ENCODE results near the gene ADAMTS2.

ADAMTS2 gene

DNA sequence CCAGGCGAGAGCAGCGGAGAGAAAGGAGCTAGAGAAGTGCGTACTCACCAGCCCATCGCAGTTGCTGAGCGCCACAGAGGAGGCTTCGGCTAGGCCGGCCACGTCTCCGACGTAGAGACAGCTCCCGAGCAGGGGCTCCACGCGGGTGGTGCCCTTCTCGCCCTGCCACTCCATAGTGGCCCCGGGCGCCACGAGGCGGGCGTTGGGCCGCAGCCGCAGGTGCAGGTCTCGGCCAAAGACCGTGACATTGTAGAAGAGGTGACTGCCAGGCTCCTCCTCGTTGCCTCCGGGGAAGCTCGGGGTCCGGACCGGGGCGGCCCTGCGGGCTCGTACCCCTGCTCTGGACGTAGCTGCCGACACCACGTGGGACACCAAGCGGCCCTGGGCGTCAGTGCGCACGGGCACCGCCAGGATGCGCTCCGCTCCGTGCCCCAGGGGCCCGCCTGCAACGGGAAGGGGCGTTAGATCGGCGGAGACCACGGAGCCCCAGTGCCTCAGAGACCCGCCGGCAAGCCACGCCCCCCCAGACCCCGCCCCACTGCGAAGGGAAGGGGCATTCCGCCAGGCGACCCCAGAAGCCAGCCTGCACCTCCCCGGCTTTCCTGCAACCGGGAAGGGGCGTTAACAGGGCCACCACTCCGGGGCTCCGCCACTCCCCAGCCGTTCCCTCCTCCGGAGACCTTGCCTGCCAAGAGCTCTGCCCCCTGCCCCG lies 1.4 kb downstream of the ADAMTS2 start:
- no peak for DNase-seq (ENCODE audit: low read depth)

DNA sequence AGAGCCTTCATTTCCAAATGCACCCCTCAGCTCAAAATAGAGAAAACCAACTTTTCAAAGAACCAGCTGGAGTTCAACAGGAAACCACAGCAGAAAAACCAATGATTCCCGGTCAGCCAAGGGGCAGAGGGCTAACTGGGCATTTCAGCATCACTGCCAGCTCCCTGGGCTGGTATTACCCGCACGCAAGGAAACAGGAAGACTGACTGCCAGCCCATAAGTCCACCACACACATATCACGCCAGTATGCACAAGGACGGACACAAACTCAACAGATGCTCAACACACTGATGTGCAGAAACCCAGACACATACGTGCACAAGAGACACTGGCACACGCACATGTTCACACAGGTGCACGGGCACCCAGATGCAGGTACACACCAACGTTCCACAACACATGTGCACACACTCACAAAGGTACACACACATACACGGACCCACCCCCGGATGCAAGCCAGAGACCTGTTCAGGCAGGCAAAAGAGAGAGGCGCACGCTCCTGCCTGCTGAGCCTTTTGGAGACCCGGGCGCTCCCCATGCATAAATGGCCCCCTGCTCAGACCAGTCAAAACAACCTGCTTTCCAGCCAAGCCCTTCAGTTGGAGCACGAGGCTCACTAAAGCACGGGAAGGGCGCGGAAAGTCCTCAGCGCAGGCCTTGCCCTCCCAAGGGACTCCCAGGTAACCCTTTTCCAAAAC lies 2.1 kb downstream of the ADAMTS2 start:
- no peak for DNase-seq (ENCODE audit: low read depth)

- no peak for DNase-seq (ENCODE audit: low read depth)
Observed at GRCh38 chr5:179342577-179342976, 2.7 kb downstream of the ADAMTS2 start.

- no peak for DNase-seq (ENCODE audit: low read depth)
Observed at GRCh38 chr5:179340465-179340864, 4.8 kb downstream of the ADAMTS2 start.

- no peak for DNase-seq (ENCODE audit: low read depth)
Observed at GRCh38 chr5:179339996-179340395, 5.3 kb downstream of the ADAMTS2 start.

DNA sequence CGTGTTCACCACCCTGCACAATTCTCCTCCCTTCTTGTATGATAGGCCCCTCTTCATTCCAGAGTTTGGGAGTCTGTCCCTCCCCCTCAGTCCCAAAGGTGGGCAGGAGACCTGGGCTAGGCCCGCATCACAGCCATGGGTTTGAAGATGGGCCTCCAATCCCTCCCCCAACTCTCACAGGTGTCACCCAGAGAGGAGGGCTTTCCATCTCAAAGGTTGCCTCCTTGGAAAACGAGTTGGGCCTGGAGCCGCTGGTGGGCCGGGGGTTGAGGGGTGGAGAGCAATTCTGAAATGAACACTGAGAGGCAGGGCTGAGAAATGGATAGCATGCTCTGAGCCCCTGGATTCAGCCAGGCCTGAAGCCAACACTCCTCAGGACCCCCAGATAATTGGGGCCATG lies 6.2 kb downstream of the ADAMTS2 start:
- no peak for DNase-seq (ENCODE audit: low read depth)

DNA sequence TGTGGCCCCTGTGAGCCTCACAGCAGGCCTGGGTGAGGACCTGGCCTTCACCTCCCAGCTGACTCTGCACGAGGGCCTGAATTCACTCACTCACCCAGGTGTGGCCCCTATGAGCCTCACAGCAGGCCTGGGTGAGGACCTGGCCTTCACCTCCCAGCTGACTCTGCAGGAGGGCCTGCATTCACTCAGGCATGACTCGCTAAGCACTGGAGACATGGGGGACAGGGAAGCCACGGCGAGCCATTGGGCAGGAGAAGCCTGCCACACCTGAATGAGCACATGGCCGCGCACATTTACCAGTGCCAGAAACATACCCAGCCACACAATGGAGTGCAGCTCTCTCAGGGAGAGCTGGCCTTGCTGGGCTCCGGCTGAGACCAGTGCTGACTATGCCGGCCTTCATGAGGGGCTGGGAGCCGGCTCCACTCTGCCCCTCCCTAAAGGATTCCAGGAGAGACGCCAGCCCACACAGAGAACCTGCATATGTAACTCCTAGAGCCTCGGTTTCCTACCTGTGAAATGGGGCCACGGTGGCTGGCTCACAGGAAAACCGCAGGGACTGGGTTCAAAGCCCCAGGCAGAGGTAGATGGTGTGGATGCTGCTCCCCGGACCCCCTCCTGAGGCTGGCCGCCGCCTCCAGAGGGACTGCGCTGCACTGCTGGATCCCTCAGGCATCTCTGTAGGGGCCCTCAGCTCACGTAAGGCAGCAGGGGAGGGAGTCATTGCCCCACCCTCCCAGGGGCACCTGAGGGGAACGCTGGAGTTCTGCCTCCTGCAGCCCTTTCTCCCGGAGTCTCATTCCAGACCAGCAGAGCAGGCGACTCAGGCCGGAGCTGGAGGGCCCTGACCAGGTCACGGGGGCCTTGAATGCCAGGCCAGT lies 7.2 kb downstream of the ADAMTS2 start:
- DNase-seq (ENCODE audit: low read depth), result no peak

GRCh38 chr5:179336871-179337795 lies 8.1 kb downstream of the ADAMTS2 start:
- DNase-seq (ENCODE audit: low read depth), result no peak

DNA sequence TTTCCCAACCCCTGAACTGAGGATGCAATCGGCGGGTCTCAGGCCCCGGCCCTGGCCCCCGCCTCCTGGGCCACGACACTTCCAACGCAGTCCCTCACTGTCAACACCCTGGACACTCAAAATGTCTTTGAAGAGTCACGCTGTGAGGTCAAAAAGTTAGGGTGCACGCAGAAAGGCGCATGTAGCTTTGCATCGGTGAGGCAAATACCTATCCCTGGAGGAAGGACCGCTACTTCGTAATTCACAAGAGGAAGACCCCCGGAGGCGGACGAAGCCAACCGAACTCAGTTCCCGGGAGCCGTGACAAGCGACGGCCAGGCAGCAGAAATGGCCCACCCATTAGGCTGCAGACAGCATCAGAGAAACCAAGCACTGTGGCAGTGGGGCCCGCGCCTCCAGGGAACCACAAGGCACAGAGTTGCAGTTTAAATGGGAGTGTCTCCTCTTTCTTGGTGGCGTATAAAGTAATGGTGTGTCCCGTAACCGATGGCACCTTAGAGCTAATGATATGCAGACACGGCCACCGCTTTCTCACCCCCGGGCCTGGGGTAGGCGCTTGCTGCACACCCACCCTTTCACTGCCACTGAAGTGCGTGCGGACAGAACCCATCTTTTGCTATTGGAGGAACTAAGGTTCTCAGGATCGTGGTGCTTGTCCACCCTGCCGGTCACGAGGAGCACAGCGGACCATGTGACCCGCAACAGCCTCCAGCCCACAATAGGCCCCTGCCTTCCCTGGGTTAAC lies 9.0 kb downstream of the ADAMTS2 start:
- DNase-seq (ENCODE audit: low read depth), result no peak

DNA sequence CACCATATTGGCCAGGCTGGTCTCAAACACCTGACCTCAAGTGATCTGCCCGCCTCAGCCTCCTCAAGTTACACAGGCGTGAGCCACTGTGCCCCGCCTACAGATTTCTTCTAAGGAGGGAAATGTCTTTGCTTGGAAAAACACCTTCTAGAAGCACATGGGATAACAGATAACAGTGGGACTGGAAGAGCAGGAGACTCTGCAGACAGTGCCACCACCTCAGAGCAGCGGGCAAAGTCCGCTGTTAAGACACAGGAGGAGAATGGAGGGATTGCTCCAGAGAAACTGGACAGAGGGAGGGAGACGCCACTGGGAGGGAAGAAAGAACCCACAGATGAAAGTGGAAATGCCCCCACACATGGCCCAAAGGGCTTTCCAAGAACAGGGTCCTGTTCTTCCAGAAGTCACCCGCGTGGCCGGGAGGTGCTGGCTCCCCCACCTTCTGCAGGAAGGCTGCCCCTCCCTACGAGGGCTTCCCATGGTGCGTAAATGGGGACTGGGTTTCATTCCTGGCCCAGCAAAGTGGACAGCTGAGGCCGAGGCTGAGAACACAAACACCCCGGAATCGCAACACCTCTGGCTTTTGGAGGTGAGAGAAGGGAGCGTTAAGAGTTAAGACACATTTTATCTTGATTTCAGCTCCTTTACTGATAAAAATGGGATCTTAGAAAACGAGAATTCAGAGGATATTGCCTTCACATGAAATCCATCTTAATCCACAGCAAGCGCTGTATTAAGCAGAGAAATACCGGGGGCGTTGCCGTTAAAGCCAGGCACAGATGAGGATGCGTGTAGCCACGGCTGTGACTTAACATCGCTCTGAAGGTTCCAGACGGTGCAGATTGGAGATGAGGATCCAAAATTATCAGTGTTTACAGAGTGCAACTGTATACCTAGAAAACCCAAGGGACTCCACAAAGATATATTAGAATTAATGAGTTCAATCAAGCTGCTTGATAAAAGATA lies 11.2 kb downstream of the ADAMTS2 start:
- DNase-seq (ENCODE audit: low read depth), result no peak

- DNase-seq (ENCODE audit: low read depth), result no peak
Observed at GRCh38 chr5:179332741-179333290, 12.4 kb downstream of the ADAMTS2 start.

DNA sequence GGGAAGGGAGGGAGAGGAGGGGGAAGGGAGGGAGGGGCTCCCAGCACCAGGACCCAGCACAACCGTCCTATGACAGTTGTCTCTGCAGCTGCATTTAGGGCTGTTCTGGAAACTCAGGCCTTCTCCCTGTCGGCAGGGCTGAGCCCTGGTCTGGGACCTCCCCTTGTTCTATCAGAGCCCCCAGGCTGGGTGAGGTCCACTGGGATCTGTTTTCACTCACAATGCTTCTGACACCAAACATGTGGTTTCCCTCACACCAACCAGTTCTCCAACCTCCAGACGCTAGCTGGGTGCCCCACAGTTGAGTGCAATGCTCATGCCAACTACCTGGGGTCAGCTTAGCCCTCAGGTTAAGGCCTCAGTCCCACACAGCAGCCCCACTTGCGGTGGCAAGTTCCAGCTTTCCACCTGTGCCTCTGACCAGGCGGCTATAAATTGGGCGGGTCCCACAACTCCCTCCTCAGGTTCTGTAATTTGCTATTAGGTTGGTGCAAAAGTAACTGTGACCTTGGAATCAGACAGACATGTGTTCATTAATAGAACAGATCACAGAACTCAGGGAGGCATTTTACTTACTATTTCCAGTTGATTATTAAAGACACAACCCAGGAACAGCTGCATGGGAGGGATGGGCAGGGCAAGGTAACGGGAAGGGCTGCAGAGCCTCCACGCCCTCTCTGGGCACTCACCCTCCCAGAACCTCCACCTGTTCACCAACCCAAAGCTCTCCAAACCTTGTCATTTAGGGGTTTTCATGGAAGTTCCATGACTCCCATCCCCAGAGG lies 13.5 kb downstream of the ADAMTS2 start:
- no peak for DNase-seq (ENCODE audit: low read depth)

DNA sequence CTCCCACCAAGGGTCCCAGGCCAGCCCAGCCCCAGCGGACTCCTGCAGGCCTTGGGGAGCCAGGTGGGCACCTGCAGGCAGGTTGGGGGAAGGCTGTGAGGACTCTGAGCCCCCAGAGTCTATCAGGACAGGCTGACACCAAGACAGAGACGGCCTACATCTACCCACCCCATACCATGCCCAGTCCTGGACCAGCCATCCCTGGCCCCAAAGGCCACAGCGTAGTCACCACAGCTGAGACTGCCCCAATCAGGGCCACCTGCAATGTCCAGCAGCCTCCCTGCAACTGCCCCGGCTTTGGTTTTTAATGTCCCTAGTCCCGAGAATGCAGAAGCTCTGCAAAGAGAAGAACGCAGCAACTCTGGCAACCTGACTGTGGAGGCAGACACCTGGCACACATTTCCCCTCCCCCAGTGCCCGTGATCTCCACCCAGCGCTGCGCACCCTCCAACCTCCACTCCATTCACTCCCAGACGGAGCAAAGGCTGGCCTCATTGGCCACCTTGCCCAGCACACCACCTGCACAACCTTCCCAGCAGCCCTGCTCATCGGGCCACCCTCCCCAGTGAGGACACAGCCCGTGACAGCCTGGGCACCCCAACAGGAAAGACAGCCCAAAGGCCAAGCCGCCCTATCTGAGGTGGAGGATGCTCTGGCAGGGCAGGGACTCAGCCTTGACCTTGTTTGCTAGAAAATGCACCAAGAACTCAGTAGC lies 14.9 kb downstream of the ADAMTS2 start:
- DNase-seq (ENCODE audit: low read depth), result no peak

DNA sequence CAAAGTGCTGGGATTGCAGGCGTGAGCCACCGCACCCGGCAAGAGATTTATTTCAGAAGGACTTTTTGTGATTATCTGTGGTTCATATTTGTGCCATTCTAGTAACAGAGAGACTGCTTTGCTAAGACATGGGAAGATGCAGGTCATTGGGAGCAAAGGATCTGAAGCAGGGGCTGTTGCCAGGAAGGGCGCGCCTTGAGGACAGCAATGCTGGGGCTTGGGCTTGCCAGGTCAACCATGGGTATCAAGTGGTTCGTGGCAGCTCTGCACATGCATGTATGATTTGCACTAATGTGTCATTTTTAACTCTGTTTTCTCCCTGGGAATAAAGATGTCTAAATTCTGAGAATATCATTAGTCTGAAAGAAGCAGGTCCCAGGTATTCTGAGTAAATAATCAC lies 17.0 kb downstream of the ADAMTS2 start:
- DNase-seq (ENCODE audit: low read depth), result no peak

GRCh38 chr5:179327021-179327735 lies 18.1 kb downstream of the ADAMTS2 start:
- no peak for DNase-seq (ENCODE audit: low read depth)

DNA sequence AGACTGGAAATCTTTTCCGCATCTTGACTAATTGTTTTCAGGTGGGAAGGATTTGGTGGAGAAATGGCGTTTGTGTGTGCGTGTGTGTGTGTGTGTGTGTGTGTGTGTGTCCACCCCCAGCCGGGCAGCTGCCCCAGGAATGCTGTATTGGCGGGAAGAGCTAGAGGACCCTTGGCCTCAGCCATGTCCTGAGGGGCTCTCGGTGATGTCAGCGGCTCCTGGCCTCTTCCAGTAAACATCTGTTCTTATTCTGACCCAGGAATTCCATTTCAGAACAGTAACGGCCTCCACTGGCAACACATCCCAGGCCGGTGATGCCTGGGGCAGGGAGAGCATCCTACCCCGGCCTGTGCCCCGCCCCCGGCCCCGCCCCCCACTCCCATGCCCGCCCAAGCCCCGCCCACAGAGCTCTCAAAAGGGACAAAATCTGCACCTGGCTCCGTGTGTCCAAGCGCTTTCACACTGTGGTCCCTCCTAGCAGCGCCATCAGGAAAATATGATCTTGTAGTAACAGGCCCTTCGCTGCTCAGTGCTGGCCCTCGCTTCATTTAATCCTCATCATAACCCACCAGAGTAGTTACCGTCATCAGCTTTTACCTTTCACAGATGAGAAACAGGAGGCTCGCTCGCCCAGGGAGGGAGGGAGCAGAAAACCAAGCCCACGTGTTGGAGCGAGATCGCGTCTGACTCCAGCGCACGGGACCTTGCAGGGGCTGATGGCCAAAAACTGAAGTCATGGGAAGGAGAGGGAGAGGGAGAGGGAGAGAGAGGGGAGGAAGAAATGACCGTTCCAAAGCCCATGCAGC lies 18.9 kb downstream of the ADAMTS2 start:
- DNase-seq (ENCODE audit: low read depth), result no peak

Measured in T-helper 22 cell (primary cell).